Measurements from ENCODE around the gene PGBD4.

PGBD4 gene

DNA sequence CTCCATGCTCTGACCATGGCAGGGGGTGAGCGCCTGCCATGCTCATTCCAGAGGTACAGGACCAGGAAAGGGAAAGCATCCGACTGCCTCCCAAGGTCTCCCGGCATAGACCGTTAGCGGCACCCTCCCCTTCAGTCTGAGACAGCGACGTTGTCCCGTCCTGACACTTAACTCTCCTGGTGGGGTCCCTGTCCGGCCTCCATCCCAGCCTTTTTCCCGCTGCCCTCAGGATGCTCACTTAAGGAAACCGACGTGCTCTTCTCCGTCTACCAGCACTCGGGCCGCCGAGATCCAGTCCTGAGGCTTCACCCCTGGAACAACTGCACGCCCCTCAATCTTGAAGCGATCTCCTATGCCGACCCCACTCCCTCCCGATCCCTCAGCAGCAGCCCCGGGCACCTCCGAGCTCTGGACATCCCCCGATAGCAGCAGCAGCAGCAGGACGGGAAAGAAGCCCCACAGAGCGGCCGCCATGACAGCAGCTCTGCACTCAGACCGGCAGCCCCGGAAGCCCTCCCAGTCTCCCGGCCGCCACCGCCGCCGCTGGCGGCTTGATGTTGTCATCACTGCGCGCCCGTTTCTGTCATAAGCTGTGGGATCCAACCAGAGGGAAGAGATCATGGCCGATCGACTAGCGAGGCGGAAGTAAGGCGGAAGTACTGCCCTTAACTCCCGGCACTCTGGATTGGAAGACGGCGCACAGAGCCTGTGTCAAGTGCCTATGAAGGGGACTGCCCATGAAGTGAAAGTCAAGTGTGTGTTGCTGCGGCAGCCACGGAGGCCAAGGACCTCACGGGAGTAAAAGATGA is at the start of gene PGBD4, which contains the start of gene EMC7:
Gene PGBD4, plus strand, starts transcription at position 718 of the 809 bp plus-strand sequence. CDS start 449 bp downstream, outside the sequence.
Gene EMC7, minus strand, starts transcription at position 497 of the 809 bp plus-strand sequence. Its CDS starts 23 bp downstream, at position 474.
- in situ Hi-C loops (cut with HindIII; ENCODE audit: low sequenced_read_pairs) = no loop called here
- peak; percentile 99 for DNase-seq (ENCODE audit: low read depth)
- TF ChIP-seq, protein P1, sequence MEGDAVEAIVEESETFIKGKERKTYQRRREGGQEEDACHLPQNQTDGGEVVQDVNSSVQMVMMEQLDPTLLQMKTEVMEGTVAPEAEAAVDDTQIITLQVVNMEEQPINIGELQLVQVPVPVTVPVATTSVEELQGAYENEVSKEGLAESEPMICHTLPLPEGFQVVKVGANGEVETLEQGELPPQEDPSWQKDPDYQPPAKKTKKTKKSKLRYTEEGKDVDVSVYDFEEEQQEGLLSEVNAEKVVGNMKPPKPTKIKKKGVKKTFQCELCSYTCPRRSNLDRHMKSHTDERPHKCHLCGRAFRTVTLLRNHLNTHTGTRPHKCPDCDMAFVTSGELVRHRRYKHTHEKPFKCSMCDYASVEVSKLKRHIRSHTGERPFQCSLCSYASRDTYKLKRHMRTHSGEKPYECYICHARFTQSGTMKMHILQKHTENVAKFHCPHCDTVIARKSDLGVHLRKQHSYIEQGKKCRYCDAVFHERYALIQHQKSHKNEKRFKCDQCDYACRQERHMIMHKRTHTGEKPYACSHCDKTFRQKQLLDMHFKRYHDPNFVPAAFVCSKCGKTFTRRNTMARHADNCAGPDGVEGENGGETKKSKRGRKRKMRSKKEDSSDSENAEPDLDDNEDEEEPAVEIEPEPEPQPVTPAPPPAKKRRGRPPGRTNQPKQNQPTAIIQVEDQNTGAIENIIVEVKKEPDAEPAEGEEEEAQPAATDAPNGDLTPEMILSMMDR (IDR thresholded peaks at IDR 0.05; ENCODE audit: low read depth, low read length, missing control alignments) = no peak
- peak within 1 kb of the TSS; percentile 83 for H3K4me3 ChIP-seq (ENCODE audit: low read depth, low read length)

DNA sequence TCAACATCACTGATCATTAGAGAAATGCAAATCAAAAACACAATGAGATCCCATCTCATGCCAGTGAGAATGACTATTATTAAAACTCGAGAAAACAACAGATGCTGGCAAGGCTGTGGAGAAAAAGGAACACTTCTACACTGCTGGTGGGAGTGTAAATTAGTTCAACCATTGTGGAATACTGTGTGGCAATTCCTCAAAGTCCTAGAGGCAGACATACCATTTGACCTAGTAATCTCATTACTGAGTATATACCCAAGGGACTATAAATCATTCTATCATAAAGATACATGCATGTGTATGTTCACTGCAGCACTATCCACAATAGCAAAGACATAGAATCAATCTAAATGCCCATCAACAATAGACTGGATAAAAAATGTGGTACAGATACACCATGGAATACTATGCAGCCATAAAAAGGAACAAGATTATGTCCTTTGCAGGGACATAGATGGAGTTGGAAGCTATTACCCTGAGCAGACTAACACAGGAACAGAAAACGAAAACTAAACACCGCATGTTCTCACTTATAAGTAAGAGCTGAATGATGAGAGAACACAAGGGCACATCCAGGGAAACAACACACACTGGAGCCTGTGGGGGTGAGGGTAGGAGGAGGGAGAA is 47.7 kb upstream of the PGBD4 start:
- TF ChIP-seq, protein P1 (IDR thresholded peaks at IDR 0.05; ENCODE audit: low read depth, low read length, missing control alignments) = no peak
- no peak overlapping the region for H3K4me3 ChIP-seq (ENCODE audit: low read depth, low read length)
- in situ Hi-C loops (cut with HindIII; ENCODE audit: low sequenced_read_pairs) = no loop called here
- DNase-seq (ENCODE audit: low read depth) = no peak

DNA sequence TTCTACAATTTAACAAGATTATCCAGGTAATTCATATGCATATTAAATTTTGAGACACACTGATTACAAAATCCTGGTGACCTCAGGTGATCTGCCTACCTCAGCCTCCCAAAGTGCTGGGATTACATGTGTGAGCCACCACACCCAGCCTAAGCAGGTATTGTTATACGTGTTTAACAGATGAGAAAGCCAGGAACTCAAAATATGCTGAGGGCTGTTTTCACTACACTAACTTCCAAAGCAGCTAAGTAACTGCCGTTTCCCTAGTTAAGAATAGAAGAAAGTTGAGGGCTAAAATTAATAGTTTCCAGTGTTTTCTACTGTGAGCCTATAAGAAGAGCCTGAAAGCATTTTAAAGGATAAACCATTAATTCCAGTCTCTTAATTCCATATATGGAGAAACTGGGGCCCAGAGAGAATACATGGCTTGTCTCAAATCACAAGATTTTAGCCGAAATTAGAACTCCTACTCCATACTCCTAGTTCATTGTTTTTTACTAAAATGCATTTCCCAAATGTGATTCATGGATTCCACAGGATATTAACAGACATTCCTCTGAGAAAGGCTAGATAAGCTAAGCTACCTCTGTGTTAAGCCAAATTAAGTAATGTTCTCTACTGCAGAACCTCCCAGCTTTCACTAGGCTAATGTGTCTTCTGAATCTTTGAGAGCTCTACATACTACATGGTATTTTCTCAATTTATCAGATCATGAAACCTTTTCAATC is 45.9 kb upstream of the PGBD4 start:
- DNase-seq (ENCODE audit: low read depth) = peak; percentile 50
- in situ Hi-C loops (cut with HindIII; ENCODE audit: low sequenced_read_pairs) = no loop called here
- no peak overlapping the region for H3K4me3 ChIP-seq (ENCODE audit: low read depth, low read length)
- TF ChIP-seq, protein P1 (IDR thresholded peaks at IDR 0.05; ENCODE audit: low read depth, low read length, missing control alignments) = no peak

DNA sequence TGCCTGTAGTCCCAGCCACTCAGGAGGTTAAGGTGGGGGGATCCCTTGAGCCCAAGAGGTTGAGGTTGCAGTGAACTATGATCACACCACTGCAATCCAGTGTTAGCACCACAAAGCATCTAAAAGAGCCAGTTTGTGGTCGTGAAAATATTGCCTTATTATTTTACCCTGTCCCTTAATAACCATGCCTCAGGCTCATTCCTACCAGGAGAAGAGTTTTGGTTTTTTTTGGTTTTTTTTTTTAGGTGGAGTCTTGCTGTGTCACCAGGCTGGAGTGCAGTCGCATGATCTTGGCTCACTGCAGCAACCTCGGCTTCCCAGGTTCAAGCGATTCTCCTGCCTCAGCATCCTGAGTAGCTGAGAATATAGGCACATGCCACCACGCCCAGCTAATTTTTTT is 45.0 kb upstream of the PGBD4 start:
- TF ChIP-seq, protein P1 (IDR thresholded peaks at IDR 0.05; ENCODE audit: low read depth, low read length, missing control alignments) = no peak
- DNase-seq (ENCODE audit: low read depth) = no peak
- H3K4me3 ChIP-seq (ENCODE audit: low read depth, low read length) = no peak overlapping the region
- in situ Hi-C loops (cut with HindIII; ENCODE audit: low sequenced_read_pairs) = no loop called here

DNA sequence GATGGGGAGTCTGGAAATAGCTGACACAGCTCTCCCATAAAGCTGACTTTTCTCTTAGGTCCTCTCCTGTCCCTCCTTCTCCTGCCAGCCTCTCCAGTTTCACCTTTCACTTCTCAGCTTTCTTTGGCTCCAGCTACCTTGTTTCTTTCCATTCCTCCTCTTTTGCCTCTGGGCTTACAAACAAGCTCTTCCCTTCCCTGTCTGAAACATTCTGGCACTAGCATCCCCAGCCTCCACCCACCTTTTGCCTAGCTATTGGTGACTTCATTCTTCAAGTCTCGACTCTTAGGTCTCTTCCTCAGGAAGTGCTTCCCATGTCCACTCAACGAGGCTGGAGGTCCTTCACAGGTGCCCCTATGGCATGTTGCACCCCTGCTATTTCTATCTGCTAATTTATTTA is 42.4 kb upstream of the PGBD4 start:
- TF ChIP-seq, protein P1 (IDR thresholded peaks at IDR 0.05; ENCODE audit: low read depth, low read length, missing control alignments) = no peak
- in situ Hi-C loops (cut with HindIII; ENCODE audit: low sequenced_read_pairs) = no loop called here
- H3K4me3 ChIP-seq (ENCODE audit: low read depth, low read length) = no peak overlapping the region
- DNase-seq (ENCODE audit: low read depth) = no peak

DNA sequence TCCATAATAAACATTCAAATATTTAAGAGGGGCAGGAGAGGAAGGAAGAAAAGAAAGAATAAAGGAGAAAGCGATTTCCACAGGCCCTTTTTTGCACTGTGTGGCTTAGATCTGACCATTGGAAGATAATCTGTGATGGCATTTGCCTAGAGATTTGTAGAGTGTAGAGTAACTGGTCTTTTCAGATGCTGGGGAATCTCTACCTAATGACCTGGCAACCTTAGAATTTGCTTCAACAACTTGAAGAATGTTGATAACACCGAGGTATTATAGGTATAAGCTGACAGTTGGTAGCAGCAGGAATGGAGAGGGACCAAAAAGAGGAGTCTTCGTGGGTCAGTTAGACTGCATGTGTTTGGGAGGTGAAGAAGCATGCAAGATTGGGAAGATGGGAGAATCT is 41.9 kb upstream of the PGBD4 start:
- DNase-seq (ENCODE audit: low read depth) = no peak
- TF ChIP-seq, protein P1 (IDR thresholded peaks at IDR 0.05; ENCODE audit: low read depth, low read length, missing control alignments) = no peak
- no peak overlapping the region for H3K4me3 ChIP-seq (ENCODE audit: low read depth, low read length)
- in situ Hi-C loops (cut with HindIII; ENCODE audit: low sequenced_read_pairs) = no loop called here
